NCI-H226 (cell line): ENCODE measurements around the gene SIDT2.

ENCODE experiments used
- DNase-seq: peaks from one replicate; pipeline ENCODE4 v3.0.0-alpha.2; 2015

The SIDT2 gene

DNA sequence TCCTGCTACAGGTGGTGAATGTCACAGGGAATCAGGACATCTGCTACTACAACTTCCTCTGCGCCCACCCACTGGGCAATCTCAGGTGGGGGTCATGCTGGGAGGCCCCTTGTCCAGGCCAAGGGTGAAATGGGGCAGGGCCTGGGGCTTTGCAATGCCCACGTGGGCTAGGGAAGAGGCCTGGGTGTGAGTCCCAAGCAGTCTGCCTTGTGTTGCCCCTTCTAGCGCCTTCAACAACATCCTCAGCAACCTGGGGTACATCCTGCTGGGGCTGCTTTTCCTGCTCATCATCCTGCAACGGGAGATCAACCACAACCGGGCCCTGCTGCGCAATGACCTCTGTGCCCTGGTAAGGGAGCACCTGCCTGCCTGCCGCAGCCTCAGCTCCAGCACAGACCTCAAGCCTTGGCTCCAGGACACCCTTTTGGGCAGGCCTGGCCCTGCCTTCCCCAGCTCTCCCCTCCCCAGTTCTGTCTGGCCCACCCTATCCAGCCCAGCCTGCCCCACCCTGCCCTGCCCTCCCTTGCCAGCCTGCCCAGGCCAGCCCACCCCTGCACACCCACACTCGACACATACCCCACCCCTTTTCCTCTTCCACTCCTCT lies 11.5 kb downstream of the SIDT2 start:
- DNase-seq = no peak

DNA sequence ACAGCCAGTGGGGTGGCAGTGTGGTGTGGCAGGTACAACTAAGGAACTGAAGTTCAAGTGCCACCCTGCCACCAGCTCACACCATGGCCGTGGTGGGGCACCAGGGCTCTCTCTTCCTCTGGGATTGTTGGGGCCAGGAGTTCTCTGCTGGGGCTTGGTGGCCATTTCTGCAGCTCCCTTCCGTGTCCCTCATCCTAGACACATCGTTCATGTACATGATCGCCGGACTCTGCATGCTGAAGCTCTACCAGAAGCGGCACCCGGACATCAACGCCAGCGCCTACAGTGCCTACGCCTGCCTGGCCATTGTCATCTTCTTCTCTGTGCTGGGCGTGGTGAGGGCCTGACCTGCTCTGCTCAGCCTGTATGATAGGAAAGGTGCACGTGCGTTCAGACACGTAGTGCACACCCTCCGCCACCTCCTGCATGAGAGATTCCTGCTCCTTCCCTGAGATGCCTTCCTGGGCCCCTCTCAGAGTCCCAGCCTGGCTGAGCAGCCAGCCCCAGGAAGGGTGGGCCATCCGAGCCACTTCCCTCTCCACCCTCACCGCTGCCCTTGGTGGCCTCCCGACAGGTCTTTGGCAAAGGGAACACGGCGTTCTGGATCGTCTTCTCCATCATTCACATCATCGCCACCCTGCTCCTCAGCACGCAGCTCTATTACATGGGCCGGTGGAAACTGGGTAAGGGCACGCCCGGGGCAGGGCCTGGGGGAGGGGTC lies 13.3 kb downstream of the SIDT2 start:
- no peak for DNase-seq

DNA sequence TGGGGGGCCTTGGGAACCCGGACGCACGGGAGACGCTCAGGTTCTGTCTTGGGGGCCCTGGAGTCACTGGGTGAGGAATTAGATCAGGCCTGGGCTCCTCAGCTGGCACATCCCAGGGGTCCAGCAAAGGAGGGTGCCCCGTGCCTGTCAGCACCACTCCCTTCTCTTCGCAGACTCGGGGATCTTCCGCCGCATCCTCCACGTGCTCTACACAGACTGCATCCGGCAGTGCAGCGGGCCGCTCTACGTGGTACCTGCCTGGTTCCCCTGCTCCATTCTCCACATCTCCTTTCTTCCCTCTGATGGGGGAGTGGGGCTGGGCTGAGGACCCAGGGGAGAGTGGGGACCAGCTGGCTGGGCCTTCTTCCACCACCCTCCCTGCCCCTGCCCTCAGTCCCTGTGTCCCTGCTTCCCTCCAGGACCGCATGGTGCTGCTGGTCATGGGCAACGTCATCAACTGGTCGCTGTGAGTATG lies 13.9 kb downstream of the SIDT2 start:
- DNase-seq = no peak

DNA sequence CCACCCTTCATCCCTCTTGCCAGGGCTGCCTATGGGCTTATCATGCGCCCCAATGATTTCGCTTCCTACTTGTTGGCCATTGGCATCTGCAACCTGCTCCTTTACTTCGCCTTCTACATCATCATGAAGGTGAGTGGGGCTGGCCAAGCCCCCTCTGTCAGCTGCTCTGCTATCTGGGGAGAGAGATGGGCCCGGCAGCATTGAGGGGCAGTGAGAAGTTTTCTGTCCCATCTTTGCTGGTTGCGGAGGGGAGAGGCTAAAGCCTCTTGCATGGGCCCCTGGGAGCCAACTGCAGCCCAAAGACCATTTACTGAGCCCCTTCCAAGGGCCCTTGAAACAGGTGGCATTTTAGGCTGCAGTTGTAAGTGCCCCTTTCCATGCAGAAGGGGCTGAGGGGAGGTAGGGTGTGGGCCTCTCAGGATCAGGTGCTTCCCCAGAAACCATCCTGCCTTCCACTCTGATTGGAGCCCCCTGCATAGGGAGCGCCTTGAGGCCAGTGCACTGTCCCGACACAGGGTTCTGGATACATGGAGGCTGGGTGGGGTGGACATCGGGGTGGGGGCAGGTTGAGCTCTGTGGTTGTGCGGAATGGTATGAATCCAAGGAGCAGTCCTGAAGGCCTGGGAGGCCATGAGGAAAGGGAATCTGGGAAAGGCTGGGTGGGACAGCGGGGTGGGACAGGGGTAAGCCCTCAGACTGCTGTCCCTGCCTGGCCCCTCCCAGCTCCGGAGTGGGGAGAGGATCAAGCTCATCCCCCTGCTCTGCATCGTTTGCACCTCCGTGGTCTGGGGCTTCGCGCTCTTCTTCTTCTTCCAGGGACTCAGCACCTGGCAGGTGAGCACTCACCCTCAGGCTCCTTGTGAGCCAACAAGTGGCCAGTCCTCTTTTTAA lies 14.8 kb downstream of the SIDT2 start:
- no peak for DNase-seq

- no peak for DNase-seq
Measured at GRCh38 chr11:117194267-117194666, 15.7 kb downstream of the SIDT2 start.

- DNase-seq = no peak
Measured at GRCh38 chr11:117195258-117195657, 16.7 kb downstream of the SIDT2 start.

DNA sequence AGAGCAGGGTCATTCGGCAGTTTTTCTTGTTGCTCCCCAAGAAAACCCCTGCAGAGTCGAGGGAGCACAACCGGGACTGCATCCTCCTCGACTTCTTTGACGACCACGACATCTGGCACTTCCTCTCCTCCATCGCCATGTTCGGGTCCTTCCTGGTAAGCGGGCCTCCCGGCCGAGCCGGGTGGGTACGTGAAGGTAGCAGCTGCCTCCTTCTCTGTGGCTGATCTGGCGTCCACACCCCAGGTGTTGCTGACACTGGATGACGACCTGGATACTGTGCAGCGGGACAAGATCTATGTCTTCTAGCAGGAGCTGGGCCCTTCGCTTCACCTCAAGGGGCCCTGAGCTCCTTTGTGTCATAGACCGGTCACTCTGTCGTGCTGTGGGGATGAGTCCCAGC lies 17.2 kb downstream of the SIDT2 start:
- DNase-seq = no peak

DNA sequence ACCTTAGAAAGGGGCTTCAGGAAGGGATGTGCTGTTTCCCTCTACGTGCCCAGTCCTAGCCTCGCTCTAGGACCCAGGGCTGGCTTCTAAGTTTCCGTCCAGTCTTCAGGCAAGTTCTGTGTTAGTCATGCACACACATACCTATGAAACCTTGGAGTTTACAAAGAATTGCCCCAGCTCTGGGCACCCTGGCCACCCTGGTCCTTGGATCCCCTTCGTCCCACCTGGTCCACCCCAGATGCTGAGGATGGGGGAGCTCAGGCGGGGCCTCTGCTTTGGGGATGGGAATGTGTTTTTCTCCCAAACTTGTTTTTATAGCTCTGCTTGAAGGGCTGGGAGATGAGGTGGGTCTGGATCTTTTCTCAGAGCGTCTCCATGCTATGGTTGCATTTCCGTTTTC lies 18.5 kb downstream of the SIDT2 start:
- no peak for DNase-seq

- DNase-seq = no peak
Measured at GRCh38 chr11:117197516-117198456, 19.2 kb downstream of the SIDT2 start.

DNA sequence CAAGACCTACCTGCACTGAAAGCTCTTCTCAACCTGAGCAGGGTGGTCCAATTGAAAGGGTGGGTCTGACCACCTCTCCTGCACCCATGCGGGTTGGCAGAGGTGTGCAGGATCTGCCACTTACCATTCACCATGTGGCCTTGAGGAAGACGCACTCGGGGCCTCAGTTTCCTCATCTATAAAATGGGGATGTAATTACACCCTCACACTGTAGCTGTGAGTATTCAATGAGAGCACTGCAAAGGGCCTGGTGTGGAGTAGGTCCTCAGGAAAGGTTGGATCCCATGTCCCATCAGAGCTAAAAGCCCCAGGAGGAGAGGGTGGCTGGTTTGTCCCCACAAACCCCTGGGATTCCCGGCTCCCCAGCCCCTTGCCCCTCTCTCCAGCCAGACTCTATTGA lies 20.1 kb downstream of the SIDT2 start:
- no peak for DNase-seq

GRCh38 chr11:117199053-117199915 lies 20.7 kb downstream of the SIDT2 start, which contains the start of gene TAGLN:
Gene TAGLN (plus strand): TSS chr11:117199370. CDS start chr11:117203014, 3,644 bp downstream.
- DNase-seq = peak; percentile 72

GRCh38 chr11:117199916-117200812 lies 21.6 kb downstream of the SIDT2 start:
- no peak for DNase-seq

- DNase-seq = no peak
Measured at GRCh38 chr11:117200813-117201657, 22.5 kb downstream of the SIDT2 start.

DNA sequence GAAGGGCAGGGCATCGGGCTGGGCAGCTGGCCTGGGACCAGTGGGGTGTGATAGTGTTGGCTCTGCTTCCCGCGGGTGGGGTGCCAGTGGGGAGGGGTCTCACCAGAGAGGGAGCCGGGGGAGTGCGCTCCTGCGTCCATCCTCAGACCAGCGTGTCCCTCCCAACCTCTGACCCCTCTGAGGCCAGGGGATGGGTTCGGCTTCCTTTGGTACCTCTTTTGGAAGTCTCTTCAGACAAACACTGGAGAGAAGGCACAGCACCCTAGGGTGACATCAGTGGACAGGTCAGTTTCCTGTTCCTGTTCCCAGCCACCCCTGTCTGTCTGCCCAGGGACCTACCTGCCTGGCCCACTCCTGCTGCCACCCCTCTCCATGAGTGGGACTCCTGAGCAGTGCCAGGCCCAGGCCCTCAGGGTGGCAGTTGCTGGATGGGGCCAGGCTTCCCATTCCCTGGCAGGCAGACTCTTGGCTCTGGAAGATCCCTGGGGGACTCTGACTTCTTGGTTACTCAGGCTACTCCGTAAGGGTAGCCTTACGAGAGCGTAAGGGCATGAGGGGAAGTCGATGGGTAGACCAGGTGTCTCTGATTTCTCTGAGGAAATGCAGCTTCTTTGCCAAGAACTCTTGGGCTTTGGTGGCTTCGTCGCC lies 23.2 kb downstream of the SIDT2 start:
- DNase-seq = no peak

- no peak for DNase-seq
Measured at GRCh38 chr11:117202386-117203068, 24.0 kb downstream of the SIDT2 start.

DNA sequence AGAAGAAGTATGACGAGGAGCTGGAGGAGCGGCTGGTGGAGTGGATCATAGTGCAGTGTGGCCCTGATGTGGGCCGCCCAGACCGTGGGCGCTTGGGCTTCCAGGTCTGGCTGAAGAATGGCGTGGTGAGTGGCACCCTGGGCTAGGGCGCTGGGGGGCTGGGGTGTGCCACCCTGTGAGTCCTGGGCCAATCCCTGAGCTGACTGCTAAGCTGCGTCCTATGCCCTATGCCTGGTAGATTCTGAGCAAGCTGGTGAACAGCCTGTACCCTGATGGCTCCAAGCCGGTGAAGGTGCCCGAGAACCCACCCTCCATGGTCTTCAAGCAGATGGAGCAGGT lies 24.5 kb downstream of the SIDT2 start:
- no peak for DNase-seq

GRCh38 chr11:117204283-117205080 lies 25.9 kb downstream of the SIDT2 start:
- DNase-seq = no peak
